Activated T-cell treated with anti-CD3 and anti-CD28 coated beads for 4 hours (primary cell): ENCODE measurements around the gene PAK1.
"Not testable (repeated sequence)": the region's sequence is repeated elsewhere in the genome, so short reads cannot be mapped to it uniquely, and the experiment has no call there.

Source experiments
- DNase-seq: peaks from one replicate; pipeline ENCODE4 v3.0.0-alpha.2; 2020

Gene PAK1

DNA sequence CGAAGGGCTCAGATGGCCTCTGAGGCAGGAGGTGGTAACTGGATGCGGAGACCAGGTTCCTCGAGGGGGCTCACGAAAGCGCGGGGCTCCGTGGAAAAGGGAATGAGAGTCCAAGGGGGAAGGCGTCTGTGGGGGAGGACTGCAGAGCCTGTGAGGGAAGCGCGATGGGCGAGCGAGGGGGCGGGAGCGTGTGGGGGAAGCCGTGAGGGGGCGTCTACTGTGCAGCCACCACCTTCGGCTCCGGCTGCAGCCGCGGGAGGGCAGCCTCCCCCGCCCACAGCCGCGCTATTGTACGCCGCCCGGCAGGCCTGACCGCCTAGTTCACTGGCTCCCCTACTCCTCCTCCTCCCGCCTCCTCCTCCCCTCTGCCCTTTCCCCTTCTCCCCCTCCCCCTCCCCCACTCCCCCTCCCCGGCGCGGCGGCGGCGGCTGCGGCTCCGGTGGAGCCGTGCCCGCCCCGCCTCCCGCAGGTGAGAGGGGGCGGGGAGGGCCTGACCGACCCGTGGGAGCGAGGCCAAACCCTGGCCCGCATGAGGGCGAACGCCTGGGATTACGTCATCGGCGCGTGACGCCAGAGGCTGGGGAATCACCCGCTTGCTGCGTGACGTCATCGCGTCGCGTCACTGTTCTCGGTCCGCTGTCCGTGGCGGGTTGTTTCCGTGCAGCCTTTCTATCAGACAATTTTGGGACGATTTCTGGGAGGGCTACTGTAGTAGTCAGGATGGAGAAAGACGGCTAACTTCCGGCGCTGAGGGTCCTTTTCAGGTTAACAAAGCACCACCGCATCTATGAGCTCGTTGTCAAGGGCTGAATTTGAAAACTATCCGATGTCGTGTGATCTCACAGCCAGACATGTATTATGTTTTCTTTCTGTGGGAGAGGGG, at the start of gene PAK1:
TSS of gene PAK1 (minus strand) at position 294 of the 883 bp plus-strand sequence. CDS start 81,574 bp downstream, outside the sequence.
- peak; percentile 85 for DNase-seq

- DNase-seq: no peak
These were observed 48.3 kb upstream of the PAK1 start for GRCh38 chr11:77522215-77522614.

DNA sequence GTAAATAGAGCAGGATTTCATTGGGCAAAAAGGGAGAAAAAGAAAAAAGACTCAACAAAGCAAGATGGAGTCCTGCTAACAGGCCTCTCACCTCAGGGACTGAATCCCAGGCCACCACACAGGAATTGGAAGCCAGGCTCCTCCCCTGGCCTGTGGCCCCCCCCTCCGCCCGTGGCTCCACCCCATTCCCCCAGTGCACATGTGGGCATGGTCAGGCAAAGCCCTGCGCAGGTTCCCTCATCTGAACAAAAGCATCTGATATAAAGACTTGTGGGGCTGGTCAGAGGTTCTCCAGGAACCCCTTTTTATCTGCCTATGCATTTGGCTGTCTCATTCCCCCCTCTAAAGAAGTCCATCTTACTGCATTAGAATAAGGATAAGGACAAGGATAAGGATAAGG, 46.0 kb upstream of the PAK1 start:
- DNase-seq: no peak

GRCh38 chr11:77518471-77518870, 44.6 kb upstream of the PAK1 start:
- no peak for DNase-seq

DNA sequence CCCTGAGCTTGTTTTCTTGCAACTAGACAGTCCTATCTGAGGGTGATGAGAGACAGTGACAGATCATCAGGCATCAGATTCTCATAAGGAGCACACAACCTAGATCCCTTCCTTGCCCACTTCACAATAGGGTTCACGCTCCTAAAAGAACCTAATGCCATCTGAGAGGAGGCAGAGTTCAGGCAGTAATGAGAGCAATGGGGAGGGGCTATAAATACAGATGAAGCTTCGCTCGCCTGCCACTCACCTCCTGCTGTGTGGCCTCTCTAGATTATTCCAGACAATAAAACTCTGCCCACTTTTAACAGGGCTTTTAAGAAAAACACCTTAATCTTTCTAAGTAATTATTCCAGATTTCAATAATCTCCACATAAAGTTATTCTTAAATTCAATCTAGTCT, 43.9 kb upstream of the PAK1 start:
- DNase-seq: no peak

DNA sequence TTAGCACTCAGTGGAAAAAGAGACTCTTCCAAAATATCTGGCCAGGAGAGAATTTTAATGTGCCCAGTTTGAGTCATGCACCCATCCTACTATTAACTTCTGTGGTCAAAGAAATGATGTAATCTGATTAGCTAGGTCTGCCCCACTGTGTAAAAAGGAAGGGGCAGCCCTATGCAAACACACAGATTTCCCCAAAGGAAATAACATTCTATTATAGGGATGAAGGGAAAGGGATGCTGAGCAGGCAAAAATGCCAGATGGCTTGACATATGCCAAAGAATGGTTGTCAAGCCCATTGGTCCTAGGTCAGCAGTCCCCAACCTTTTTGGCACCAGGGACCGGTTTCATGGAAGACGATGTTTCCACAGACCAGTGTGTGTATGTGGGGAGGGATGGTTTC, 43.3 kb upstream of the PAK1 start:
- DNase-seq: no peak

DNA sequence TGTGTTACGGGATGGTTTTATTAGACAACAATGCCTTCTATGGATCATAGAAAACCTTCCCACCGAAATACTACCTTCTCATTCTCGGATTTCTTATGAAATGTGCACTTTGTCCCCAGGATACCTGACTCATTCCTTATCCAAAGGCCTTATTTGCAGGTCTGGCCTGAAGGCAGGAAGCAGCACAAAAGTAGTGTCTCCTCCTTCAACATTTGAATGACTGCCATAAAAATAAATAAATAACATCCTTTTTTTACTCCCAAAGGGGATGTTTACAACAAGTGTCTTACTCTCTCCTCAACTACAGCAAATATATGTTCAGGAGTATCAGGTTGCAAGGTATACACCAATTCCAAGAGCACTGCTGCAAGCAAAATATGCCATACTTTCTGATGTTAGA, 41.6 kb upstream of the PAK1 start:
- DNase-seq: no peak

GRCh38 chr11:77515063-77515462, 41.2 kb upstream of the PAK1 start:
- no peak for DNase-seq

GRCh38 chr11:77512092-77512491, 38.2 kb upstream of the PAK1 start:
- no peak for DNase-seq

DNA sequence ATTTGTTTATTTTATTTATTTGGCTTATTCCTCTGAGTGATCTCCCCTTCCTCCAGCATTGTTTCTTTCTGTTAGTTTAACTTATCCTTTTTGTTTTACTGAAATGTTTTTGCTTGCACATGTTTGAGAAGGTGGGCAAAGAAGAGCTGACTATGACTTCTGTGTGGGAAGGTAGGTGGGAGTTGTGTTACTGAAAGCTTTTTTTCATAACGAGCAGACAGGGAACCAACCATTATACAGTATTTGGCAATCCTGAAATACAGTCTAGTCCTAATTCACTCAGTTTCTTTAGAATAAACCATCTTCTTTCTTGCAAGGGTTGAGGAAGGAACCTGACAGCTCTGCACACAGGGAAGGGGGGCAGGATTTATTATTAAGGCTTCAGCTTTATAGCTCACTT, 37.0 kb upstream of the PAK1 start:
- no peak for DNase-seq

DNA sequence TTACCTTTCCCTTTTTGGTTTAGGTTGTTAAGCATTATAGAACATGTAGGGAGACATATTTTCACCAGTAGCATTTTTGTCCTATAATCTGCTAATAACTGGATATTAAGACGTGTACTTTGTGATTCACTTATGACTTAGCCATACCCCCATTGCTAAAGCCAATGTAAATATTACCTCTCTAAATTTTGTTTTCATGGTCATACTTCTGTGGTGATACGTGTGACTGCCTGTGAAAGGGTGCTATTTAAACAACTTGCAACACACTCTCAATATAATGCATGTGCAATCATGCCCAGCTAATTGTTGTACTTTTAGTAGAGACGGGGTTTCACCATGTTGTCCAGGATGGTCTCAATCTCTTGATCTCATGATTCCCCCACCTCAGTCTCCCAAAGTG, 36.2 kb upstream of the PAK1 start:
- no peak for DNase-seq

DNA sequence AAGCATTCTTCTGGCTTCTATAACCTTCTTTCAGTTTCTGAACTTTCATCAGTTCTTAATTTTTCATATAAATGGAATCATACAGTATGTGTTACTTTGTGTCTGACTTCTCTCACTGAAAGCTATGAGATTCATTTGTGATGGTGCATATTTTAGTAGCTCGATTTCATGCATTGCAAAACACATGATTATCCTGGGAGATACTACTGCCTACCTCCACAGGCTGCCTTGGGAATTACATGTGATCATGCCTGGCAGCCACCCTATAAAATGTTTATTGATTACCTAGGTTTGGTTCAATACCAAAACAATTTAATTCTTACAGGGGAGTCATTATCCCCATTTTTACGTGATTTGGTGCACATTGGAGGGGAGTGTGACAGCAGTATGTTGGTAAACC, 34.1 kb upstream of the PAK1 start:
- DNase-seq: no peak

DNA sequence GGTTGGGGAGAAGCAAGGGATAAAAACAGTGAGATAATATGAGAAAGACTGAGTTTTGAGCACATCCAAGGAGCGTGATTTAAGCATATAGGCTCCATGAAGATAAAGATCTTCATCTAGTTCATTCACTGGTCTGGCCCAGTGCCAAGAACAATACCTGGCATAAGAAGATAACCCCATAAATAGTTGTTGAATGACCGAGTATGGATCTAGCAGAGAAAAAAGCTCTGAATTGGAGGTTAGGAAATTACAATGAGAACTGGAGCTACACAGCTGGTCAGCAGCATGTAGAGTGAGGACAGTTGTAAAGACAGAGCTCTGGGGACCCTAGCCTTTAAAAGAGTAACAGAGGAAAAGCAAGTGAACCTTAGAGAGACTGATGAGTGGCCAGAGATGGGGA, 33.0 kb upstream of the PAK1 start:
- no peak for DNase-seq

GRCh38 chr11:77505956-77506355, 32.1 kb upstream of the PAK1 start:
- DNase-seq: no peak

GRCh38 chr11:77503006-77503405, 29.1 kb upstream of the PAK1 start:
- DNase-seq: no peak

DNA sequence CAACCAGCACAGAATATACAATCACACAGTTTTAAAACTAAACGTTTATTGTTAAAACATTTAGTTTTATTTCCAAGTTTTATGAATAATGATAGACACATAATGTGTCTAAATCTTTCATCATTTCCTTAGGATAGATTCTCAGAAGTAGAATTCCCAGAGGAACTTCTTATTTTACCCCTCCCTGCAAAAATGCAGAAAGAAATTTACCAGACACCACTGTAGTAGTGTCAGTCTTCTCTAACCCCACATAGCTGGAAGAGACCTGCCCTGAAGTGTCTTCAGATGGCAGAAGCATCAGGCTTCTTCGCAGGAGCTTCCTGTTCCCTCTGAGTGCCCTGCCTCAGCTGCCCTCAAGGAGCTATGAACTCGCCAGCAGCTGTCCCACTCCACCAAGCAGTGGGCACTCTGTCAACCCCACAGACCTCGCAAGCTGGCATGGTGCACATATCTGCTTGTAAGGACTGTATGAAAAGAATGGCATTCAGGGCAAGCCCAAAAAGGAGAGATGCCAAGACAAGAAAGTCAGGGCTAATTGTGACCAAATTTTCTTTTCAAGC, 28.5 kb upstream of the PAK1 start:
- DNase-seq: no peak

DNA sequence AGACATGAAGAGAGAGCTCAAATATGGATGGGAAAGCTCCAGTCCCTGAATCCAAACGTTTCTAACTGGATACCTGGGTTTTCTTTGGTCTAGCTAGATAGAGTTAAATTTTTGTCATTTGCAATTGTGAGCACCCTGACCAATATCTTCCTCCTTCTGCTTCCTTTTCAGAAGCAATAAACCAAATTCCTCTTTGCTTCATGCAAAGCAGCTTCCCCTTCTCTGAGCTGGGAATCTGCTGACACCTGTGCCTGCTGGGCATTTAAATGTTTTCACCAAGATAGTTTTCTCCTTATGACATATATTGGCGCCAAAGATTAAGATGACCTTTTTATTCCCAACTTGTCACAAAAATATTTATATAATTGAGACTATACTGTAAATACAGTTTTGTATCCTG, 27.9 kb upstream of the PAK1 start:
- no peak for DNase-seq

DNA sequence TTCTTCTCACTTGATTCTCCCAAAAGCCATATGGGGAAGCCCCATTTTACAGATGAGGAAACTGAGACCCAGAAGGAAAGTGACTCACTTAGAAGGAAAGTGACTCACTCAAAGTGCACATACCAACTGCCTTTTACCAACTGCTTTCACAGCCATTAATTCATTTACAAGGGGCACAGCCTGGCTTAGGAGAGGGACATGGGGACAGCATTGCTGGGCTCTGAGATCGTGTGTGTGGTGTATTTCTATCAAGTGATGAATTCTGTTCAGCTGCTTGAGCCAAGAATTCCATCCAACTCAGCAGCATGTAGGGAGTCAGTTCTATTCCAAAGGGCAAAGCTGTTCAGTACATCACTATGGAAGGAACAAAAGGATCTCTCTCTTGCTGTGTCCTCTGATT, 23.5 kb upstream of the PAK1 start:
- no peak for DNase-seq

- DNase-seq: no peak
These were observed 21.6 kb upstream of the PAK1 start for GRCh38 chr11:77495526-77495925.

DNA sequence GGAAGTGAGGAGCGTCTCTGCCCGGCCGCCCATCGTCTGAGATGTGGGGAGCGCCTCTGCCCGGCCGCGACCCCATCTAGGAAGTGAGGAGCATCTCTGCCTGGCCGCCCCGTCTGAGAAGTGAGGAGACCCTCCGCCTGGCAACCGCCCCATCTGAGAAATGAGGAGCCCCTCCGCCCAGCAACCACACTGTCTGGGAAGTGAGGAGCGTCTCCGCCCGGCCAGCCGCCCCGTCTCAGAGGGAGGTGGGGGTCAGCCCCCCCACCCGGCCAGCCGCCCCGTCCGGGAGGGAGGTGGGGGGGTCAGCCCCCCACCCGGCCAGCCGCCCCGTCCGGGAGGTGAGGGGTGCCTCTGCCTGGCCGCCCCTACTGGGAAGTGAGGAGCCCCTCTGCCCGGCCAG, 16.1 kb upstream of the PAK1 start:
- not testable (repeated sequence) for DNase-seq

DNA sequence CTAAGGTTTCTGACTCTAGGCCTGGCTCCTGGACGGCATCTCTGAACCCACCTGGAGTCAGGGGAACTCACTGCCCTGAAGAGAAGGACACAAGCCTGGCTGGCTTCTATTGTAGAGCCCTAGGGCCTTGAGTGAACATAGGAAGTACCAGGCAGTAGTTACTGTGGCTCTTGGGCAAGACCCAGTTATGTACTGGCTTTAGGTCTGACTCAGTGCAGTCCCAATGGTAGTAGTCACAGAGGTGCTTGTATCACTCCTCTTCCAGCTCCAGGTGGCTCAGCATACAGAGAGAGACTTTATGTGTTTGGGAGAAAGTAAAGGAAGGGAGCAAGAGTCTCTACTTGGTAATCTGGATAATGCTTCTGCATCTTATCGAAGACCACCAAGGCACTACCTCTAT, 13.9 kb upstream of the PAK1 start:
- no peak for DNase-seq

DNA sequence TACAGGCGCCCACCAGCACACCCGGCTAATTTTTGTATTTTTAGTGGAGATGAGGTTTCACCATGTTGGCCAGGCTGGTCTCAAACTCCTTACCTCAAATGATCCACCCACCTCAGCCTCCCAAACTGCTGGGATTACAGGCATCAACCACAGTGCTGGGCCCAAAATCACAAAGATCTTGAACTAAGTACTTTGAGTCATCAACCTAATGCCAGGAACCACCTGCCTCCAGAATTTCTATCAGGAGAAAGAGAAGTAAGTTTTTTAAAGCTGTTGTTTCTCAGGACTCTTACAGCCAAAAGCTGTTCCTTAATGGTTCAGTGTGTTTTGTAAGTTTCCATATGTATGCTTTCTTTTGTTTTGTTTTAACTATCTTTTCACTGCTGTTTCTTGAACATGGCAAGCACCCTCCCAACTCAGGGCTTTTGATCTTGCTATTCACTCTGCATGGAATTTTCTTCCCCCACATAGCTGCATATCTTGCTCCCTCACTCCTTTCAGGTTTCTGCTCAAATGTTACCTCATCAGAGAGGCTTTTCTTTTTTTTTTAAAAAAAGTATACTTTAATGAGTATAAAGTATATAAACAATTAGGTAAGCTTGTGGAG, 6.0 kb upstream of the PAK1 start:
- no peak for DNase-seq

- no peak for DNase-seq
These were observed 1.3 kb upstream of the PAK1 start for GRCh38 chr11:77475206-77475605.

DNA sequence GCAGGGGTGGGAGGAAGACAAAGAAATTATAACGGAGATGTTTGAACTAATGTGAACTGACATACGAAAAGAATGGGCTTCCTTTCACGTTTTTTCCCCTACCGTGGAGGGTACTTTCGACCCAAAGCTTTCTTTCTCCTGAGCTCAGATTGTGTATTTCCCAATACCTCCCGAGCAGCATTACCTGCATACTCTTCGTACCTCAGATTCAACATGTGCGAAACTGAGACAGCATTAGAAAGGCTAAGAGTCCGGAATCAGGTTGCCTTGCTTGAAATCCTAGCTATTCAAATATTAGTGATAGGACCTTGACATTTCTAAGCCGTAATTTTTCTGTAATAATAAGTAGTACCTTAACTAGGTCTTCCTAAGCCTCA, 778 bp upstream of the PAK1 start:
- no peak for DNase-seq
